GM18511 (cell line): ENCODE measurements around the gene CCR5.

Experiments used
- ATAC-seq: cut with Tn5 transposase; IDR thresholded peaks from one replicate; pipeline ENCODE4 v1.9.1; 2021; ENCODE audit warnings: mild to moderate bottlenecking, moderate library complexity; ENCODE audit not compliant: unreplicated experiment

The CCR5 gene

DNA sequence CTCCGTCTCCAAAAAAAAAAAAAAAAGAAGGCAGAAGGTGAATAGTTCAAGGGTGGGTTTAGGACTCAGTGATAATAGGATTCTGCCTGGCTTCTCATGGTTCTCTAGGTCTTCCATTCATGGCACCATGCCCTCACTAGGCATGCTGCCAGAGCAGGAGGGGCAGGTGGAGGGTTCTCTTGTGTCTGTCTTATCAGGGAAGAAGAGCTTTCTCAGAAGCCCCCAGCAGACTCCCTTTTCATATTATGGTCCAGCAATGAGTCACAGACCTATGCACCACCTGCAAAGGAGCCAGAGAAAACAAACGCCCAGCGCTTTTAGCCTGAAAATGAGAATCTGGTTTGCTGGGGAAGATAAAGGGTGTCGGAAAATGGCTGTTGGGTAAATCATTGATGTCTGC lies 13.8 kb upstream of the CCR5 start:
- ATAC-seq = no peak

DNA sequence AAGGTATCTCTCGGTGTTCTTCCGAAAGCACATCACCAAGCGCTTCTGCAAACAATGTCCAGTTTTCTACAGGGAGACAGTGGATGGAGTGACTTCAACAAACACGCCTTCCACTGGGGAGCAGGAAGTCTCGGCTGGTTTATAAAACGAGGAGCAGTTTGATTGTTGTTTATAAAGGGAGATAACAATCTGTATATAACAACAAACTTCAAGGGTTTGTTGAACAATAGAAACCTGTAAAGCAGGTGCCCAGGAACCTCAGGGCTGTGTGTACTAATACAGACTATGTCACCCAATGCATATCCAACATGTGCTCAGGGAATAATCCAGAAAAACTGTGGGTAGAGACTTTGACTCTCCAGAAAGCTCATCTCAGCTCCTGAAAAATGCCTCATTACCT lies 12.3 kb upstream of the CCR5 start:
- no peak for ATAC-seq

DNA sequence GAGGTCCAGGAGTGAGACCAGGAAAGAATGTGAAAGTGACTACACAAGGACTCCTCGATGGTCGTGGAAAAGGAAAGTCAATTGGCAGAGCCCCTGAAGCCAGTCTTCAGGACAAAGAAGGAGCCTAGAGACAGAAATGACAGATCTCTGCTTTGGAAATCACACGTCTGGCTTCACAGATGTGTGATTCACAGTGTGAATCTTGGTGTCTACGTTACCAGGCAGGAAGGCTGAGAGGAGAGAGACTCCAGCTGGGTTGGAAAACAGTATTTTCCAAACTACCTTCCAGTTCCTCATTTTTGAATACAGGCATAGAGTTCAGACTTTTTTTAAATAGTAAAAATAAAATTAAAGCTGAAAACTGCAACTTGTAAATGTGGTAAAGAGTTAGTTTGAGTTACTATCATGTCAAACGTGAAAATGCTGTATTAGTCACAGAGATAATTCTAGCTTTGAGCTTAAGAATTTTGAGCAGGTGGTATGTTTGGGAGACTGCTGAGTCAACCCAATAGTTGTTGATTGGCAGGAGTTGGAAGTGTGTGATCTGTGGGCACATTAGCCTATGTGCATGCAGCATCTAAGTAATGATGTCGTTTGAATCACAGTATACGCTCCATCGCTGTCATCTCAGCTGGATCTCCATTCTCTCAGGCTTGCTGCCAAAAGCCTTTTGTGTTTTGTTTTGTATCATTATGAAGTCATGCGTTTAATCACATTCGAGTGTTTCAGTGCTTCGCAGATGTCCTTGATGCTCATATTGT lies 10.8 kb upstream of the CCR5 start:
- peak; percentile 93 for ATAC-seq

DNA sequence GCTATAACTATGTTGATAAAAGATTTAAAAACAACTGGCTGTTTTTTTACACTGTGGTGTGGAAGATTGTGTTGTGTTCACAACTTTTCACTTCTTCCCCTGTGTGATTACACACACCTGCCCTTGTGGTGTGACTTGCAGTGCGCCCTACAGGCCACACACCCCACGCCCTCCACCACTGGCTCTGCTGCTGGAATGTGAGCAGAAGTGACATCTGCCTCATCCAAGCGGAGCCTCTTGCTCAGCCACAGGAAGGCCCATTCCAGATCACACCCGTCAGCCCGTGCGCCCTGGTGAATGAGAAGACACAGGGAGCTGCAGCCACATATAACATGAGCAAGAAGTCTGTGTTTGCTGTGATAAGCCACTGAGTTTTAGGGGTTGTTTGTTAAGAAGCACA lies 9.8 kb upstream of the CCR5 start:
- ATAC-seq = no peak

DNA sequence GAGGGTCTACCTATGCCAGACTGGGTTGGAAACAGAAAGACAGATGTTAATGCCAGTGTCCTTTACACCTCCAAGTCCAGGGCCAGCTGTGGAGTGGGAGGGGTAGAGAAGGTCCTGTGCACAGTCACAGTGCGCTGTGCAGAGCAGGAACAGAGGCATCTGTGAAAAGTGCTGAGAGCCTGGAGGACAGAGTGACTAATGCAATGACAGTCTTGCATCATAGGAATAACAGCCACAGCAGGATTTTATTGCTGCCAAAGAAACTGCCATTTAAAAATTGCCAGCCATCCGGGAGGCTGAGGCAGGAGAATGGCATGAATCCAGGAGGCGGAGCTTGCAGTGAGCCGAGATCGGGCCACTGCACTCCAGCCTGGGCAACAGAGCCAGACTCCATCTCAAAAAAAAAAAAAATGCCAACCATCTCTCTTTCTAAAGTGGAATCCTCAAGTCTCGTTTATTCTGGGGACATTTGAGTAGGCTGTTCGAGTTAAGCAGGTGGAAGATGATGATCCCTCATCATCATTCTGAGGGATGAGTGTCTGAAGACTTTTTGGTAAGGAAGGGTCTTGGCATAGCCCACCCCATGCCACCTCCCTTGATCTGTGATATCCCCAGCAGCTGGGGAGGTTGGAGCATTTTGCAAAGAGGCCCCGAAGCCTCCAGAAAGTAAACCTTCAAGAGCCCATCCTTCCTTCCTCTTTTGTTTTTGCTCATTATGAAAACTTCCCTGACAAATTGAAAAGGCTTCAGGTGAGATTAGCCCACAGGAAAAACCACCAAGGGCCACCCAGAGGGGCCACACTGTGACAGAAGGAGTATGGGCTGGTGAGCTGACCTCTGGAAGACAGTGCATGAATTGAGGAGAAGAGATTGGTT lies 9.1 kb upstream of the CCR5 start:
- ATAC-seq = no peak

DNA sequence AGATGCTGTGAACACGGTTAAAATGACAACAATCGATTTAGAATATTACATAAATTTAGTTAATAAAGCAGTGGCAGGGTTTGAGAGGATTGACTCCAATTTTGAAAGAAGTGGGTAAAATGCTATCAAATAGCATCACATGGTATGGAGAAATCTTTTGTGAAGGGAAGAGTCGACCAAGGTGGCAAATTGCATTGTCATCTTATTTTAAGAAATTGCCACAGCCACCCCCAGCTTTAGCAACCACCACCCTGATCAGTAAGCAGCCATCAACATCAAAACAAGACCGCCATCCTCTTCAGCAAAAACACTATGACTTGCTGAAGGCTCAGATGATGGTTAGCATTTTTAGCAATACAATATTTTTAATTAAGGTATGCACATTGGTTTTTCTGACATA lies 5.7 kb upstream of the CCR5 start:
- ATAC-seq = no peak

DNA sequence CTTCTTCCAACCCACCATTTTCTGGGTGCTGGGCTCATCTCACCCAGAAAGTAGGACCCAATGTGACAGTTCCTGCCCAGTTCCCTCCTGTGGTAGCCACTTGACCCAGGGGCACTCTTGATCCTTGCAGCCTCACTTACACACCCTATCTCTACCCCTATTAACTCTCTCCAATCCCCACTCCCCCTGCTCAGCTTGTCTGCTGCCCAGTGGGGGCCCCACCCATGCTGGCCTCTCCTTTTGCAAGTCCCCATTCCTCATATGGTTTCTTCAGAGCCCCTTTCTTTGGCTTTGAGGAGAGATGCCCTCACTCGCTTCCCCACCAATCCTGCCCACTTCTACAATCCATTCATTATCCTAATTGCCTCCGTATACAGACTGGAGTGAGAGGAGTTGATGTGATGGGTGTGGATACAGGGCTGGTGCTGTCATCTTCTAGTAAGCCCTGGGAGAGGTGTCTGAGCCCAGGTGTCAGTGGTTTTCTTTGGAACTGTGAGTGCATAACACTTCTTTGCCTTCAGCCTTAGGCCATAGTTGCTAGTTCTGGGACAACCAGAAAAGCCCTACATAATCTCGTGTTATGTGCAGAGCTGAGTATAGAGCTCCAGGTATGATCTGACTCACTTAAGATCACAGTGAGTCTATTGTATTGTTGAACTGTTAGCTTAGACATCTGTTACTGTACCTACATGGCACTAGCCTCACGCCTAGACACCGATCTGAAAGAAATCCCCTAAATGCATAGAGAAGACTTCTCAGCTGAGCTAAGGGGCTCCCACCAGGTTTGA lies 4.8 kb upstream of the CCR5 start:
- no peak for ATAC-seq

DNA sequence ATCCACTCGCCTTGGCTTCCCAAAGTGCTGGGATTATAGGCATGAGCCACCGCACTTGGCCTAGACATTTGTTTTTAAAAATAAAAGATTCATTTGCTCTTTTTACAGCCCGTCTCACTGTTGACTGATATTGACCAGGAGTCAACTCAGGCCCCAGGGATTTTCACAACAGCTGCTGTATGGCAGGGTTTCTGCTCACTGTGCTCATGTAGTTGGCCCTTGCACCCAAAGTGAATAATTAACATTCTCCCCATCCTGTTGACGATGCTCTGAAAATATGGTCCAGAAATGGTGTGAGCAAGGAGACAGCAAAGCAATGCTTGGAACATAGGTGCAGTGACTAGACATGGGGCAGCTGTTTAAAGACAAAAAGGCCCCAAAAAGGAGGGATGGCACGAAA lies 2.9 kb upstream of the CCR5 start:
- ATAC-seq = no peak

DNA sequence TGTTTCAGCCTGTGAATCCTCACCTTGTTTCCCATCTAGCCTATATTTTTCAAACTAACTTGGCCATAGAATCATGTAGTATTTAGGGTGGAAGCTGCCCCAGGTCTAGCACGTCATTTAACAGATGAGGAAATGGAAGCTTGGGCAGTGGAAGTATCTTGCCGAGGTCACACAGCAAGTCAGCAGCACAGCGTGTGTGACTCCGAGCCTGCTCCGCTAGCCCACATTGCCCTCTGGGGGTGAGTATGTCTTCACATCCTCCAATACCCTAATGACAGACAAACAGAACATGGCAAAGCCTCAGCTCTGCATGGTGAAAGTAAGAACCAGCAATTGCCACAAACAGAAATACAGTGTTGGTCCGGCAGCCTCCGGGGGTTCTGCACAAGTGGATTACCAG lies 2.2 kb upstream of the CCR5 start:
- no peak for ATAC-seq

DNA sequence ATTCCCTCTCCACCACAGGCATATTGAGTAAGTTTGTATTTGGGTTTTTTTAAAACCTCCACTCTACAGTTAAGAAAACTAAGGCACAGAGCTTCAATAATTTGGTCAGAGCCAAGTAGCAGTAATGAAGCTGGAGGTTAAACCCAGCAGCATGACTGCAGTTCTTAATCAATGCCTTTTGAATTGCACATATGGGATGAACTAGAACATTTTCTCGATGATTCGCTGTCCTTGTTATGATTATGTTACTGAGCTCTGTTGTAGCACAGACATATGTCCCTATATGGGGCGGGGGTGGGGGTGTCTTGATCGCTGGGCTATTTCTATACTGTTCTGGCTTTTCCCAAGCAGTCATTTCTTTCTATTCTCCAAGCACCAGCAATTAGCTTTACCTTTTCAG lies 1.6 kb upstream of the CCR5 start:
- ATAC-seq = no peak

DNA sequence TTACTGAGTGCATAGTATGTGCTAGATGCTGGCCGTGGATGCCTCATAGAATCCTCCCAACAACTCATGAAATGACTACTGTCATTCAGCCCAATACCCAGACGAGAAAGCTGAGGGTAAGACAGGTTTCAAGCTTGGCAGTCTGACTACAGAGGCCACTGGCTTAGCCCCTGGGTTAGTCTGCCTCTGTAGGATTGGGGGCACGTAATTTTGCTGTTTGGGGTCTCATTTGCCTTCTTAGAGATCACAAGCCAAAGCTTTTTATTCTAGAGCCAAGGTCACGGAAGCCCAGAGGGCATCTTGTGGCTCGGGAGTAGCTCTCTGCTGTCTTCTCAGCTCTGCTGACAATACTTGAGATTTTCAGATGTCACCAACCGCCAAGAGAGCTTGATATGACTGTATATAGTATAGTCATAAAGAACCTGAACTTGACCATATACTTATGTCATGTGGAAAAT lies 1.0 kb upstream of the CCR5 start:
- ATAC-seq = peak; percentile 76

DNA sequence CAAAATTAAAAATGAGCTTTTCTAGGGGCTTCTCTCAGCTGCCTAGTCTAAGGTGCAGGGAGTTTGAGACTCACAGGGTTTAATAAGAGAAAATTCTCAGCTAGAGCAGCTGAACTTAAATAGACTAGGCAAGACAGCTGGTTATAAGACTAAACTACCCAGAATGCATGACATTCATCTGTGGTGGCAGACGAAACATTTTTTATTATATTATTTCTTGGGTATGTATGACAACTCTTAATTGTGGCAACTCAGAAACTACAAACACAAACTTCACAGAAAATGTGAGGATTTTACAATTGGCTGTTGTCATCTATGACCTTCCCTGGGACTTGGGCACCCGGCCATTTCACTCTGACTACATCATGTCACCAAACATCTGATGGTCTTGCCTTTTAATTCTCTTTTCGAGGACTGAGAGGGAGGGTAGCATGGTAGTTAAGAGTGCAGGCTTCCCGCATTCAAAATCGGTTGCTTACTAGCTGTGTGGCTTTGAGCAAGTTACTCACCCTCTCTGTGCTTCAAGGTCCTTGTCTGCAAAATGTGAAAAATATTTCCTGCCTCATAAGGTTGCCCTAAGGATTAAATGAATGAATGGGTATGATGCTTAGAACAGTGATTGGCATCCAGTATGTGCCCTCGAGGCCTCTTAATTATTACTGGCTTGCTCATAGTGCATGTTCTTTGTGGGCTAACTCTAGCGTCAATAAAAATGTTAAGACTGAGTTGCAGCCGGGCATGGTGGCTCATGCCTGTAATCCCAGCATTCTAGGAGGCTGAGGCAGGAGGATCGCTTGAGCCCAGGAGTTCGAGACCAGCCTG lies 984 bp downstream of the CCR5 start:
- no peak for ATAC-seq

DNA sequence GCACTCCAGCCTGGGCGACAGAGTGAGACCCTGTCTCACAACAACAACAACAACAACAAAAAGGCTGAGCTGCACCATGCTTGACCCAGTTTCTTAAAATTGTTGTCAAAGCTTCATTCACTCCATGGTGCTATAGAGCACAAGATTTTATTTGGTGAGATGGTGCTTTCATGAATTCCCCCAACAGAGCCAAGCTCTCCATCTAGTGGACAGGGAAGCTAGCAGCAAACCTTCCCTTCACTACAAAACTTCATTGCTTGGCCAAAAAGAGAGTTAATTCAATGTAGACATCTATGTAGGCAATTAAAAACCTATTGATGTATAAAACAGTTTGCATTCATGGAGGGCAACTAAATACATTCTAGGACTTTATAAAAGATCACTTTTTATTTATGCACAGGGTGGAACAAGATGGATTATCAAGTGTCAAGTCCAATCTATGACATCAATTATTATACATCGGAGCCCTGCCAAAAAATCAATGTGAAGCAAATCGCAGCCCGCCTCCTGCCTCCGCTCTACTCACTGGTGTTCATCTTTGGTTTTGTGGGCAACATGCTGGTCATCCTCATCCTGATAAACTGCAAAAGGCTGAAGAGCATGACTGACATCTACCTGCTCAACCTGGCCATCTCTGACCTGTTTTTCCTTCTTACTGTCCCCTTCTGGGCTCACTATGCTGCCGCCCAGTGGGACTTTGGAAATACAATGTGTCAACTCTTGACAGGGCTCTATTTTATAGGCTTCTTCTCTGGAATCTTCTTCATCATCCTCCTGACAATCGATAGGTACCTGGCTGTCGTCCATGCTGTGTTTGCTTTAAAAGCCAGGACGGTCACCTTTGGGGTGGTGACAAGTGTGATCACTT lies 2.0 kb downstream of the CCR5 start:
- ATAC-seq = no peak

DNA sequence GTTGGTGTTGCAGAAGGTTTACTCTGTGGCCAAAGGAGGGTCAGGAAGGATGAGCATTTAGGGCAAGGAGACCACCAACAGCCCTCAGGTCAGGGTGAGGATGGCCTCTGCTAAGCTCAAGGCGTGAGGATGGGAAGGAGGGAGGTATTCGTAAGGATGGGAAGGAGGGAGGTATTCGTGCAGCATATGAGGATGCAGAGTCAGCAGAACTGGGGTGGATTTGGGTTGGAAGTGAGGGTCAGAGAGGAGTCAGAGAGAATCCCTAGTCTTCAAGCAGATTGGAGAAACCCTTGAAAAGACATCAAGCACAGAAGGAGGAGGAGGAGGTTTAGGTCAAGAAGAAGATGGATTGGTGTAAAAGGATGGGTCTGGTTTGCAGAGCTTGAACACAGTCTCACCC lies 4.0 kb downstream of the CCR5 start:
- no peak for ATAC-seq

DNA sequence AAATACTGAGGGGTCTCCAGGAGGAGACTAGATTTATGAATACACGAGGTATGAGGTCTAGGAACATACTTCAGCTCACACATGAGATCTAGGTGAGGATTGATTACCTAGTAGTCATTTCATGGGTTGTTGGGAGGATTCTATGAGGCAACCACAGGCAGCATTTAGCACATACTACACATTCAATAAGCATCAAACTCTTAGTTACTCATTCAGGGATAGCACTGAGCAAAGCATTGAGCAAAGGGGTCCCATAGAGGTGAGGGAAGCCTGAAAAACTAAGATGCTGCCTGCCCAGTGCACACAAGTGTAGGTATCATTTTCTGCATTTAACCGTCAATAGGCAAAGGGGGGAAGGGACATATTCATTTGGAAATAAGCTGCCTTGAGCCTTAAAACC lies 4.5 kb downstream of the CCR5 start:
- ATAC-seq = no peak

DNA sequence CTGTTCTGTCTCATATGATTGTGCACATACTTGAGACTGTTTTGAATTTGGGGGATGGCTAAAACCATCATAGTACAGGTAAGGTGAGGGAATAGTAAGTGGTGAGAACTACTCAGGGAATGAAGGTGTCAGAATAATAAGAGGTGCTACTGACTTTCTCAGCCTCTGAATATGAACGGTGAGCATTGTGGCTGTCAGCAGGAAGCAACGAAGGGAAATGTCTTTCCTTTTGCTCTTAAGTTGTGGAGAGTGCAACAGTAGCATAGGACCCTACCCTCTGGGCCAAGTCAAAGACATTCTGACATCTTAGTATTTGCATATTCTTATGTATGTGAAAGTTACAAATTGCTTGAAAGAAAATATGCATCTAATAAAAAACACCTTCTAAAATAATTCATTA lies 5.1 kb downstream of the CCR5 start:
- no peak for ATAC-seq

DNA sequence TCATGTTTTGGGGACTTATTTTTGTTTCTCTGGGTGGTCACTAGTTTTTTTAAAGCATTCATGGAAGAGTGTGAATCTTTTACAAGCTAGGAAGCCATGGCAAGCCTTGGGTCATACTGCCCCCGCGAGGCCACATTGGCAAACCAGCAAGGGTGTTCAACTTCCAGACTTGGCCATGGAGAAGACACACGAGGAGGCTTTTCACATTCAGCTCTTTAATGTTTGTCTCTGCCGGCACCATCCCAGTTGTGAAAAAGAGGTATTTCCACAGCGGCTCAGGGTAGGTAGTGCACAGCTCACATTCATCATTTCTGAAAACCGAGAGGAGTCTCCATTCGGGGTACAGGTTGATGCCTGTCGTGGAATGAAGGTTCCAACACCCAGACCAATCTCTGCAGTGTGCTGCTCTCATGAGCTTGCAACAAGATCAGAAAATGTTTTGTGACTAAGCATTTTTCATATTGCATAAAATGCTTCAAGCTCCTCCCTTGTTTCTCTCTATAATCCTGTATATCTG lies 7.7 kb downstream of the CCR5 start:
- ATAC-seq = no peak

DNA sequence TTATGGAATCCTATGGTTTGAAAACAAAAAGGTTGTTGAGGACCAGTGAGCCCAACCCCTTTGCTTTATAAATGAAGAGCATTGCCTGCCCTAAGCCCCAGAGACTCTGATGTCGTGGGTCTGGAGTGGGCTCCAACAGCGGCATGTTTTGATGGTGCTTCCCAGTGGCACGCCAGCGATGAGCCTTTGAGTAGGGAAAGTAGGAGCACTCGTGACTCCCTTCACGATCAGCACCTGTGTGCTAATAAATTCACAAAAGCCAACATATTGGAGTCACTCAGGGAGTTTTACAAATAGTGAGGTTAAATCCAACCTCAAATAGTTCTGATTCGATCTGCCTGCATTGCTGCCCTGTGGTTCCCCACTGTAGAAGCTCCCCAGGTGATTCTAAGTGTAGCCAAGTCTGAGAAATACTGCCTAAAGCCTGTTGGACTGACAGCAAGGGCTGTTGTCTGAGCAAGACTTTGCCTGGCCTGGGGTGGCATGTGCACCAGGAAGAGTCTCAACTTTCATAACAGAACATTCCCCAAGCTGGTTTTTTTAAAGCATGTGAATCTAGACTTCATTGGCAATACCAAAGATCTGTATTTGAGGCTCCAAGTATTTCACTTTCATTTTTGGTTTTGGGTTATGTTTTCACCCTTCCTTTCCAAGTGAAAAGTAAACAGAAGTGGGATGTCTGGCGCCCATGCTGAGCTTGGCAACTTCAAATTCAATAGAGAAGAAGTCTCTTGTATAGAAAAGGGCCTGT lies 9.9 kb downstream of the CCR5 start:
- ATAC-seq = no peak

DNA sequence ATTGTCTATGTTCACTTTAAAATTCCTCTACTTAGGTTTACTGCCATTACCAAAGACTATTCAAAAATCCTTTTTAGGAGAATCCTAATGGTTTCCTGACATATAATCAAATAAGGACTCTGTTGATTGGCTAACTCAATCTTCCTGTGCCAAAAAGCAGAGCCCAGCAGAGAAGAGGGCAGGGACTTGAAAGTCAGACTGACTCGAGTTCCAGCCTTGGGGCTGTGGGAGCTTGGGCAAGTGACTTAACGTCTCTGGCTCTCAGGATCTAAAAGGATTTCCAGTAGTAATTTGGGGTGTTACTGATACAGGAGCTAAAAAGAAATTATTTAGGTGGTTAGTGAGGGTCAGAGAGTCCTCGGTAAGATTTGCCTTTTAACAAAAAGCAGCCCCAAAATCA lies 10.9 kb downstream of the CCR5 start:
- no peak for ATAC-seq
